NOMO-1 treated with DMSO at 0.1 percent for 48 hours (cell line): ENCODE data around the gene BAIAP3.

Experiments used
- DNase-seq: peaks from one replicate; lab custom pipeline; 2025; ENCODE audit not compliant: unreplicated experiment; lab: John Stamatoyannopoulos, UW

BAIAP3 gene

DNA sequence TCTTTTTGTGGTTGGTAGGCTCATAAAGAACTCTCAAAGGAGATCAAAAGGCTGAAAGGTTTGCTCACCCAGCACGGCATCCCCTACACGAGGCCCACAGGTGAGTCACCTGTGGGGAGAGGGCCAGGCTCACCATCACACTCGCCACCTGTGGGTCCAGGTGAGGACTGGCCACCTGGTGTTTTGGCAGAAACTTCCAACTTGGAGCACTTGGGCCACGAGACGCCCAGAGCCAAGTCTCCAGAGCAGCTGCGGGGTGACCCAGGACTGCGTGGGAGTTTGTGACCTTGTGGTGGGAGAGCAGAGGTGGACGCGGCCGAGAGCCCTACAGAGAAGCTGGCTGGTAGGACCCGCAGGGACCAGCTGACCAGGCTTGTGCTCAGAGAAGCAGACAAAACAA, 29.4 kb downstream of the BAIAP3 start:
- no peak for DNase-seq

DNA sequence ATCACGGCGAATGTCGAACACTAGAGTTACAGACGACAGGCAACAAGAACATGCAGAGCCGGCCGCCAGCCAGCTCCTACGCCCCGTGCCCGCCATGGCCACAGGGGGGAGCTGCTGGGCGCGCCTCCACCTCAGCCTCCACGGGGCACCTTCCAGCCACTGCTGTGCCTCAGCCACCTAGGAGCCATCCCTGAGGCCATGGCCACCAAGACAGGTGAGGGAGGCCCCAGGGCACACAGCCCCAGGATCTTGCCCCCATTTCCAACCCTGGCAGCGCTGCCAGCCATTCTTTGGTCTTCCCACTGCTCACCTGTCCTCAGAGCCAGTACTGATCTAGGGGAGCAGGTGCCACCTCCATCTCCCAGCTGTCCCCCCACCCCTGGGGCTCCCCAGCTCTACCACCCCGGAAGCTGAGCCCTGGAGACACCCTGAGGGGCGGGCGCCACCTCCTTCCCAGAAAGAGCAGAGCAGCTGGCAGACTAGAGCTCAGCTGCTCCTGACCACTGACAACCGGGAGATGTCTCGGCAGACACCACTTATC, 30.1 kb downstream of the BAIAP3 start:
- peak; percentile 51 for DNase-seq

DNA sequence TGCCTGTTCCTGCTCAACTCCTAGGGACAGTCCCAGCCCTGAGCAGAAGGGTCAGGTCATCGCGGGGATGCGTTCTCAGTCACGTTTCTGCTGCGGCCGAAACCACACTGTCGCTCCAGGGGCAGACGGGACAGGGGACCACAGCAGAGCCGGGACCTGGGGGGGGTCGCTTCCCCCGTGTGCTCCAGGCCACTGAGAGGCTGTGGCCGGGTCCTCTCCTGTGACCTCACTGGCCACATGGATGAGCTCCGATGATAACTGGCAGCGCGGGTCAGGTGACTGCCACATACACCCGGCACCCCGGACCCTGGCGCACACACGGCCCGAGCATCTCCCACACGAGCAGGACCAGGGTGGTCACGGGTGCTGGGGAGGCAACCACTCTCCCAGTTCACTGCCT, 31.1 kb downstream of the BAIAP3 start:
- DNase-seq = no peak

DNA sequence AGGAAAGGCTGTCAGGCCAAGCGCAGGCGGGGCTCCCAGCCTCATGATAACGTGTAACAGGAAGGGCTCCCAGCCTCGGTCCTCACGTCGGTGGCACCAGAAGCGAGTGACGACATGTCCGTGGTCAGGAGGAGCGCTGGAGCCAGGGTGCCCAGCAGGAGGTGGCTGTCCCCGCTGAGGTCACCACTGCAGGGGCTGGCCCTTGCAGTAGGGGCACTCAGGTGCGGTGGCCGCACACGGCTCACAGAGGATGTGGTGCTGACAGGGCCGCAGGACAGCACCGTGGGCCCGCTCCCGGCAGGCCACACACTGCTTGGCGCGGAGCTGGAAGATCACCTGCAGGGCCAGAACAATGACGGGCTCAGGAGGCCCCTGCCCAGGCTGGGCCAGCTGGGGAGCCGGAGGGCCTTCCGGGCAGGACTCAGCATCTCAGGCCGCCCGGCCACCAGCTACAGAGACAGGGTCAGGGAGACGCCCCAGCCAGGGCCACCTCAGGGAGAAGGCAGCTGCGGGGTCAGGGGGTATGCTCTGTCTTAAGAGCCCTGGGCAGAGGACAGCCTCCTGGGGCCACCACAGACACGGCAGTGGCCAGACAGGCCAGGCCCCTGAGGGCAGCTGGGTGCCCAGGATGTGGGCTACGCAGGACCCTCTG, 32.7 kb downstream of the BAIAP3 start:
- no peak for DNase-seq

DNA sequence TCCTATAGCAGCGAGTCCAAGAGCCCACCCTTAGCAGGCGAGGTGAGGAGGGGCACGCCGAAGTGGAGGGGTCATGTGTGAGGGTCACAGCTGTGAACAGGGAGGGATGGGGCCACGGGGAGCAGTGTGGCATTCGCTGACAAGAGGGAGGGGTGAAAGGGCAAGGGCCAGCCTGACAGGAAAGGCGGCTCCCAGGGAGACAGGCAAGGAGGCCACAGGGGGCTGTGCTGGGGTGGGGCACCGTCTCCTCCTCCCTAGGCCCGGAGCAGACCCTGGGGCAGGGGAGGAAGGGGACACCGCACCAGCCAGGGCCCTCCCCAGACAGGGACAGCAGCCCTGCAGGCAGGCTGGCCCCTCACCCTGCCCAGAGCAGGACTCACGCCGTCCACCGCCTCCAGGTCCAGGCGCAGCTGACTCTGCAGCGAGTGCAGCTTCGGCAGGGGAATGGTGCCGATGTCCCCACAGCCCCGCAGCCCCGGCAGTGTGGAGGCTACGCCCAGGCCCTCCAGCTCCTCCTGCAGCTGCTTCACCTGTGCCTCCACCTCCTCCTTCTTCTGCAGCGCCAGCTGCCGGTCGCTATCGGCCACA, 33.4 kb downstream of the BAIAP3 start:
- no peak for DNase-seq

DNA sequence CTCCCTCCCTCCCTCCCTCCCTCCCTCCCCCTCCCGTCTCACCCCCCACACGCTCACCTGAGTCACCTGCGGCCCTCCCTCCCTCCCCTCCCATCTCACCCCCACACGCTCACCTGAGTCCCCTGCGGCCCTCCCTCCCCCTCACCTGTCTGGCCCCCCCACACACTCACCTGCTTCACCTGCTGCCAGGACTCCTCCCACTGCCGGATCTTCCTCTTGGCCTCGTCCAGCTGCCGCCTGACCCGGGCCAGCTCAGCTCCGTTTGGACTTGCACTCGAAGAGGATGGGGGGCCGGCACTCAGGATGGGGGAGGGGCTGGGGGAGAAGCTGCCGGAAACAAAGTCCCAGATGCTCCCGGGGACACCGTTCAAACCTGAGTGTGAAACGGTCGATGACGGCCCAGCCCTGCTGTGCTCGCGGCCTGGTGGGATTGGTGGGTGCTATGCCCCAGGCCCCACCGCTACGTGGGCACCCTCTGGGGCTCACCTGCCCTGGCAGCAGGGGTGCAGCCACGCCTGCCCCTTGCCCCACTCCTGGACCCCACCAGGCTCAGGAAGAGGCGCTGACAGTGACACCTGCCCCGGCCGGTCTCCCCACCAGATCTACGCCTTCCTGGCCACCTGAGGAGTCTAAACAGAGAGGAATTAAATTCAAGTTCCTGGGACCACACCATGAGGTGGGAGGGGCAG, 34.2 kb downstream of the BAIAP3 start:
- DNase-seq = no peak

DNA sequence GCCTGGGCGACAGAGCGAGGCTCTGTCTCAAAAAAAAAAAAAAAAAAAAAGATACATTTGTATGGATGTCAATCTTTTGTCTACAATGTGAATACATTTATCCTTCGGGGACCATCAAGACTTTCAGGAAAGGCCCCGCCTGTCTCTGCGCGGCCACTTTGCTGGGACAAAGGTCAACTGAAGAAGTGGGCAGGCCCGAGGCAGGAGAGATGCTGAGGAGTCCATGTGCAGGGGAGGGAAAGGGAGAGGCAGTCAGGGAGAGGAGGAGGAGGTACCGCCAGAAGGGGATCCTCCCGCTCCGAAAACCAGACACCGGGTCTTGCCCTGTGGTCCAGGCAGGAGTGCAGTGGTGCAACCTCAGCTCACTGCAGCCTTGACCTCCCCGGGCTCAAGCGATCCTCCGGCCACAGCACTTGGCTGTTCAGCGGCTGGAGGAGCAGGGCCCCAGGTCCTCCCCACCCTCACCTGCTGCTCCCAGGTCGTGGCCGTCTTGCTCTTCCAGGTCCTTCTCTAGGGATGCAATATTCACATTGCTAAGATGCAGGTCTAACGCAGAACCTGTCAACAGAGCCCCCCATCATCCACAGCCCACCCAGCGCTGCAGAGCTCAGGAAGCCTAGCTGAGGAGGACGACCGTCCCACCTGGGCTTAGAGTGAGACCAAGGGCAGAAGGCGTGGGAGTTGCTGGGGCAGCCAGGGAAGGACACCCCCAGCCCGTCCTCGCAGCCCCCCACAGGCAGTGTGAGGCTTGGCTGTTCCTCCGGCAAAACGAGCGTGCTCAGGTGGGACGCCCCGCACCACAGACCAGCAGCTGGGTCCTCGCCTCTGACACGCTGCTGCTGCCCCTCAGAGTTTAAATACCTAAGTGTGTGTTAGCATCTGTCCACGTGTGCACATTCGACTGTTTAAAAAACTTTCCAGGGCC, 37.9 kb downstream of the BAIAP3 start:
- DNase-seq = no peak

DNA sequence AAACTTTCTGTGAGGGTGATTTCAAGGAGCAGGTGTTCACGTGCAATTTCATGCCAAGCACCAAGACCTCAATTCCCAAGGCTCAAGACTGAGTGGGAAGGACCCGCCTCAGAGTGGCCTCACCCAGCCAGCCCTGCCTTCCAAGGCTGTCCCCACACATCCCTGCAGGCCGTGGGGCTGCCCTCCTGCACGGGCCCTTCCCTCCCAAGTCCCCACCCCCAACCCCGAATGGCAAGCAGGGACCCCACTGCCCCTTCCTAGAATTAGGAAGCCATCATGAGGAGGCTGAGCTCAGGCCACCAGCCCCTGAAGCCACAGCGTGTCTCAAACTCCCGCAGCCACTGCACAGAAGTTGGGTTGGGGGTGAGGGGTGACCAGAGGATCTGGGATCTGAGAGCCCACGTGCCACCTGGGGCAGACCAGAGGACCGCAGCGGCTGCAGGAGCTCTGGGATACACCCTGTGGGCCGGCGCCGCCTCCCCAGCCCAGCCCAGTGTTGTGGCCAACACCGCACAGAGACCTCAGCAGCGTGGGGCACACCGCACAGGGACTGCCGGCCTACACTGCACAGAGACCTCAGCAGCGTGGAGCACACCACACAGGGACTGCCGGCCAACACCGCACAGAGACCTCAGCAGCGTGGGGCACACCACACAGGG, 39.0 kb downstream of the BAIAP3 start:
- DNase-seq = no peak

DNA sequence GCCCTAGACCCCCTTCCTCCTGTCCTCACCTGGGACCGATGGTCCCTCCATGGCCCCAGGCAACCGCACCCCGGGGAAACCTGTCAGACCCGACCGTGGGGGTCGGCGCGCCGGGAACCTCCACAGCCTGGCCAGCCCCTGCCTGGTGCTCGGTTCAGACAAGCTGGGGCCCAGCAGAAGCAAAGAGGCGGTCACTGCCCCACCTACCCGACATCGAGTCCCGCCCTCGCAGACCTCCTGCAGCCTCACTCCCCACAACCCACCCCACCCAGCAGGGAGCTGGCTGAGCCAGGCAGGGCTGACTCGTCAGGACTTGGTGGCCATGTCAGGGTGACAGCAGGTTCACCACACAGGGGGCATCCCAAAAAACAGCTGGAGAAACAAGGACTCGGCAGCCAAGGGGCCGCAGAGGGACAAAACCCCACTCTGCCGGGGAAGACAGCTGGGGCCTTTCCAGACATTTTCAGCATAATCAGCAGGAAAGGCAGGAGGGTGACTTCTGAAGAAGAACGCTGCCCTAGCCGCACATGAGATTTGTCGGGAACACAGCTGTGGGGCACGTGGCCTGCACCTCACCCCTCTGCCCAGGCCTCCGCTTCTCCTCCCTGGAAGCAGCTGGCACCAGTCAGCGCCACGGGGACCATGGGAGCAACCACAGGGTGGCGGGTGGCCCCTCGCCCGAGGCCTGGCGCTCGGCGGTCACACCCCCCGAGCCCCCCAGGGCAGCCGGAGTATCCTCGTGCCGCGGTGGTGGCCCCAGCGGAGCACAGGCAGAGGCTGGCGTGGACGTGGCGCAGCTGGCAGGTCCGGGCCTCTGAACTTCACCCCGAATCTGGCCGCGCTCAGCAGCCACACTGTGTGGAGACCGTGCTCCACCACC, 41.2 kb downstream of the BAIAP3 start:
- DNase-seq = no peak

DNA sequence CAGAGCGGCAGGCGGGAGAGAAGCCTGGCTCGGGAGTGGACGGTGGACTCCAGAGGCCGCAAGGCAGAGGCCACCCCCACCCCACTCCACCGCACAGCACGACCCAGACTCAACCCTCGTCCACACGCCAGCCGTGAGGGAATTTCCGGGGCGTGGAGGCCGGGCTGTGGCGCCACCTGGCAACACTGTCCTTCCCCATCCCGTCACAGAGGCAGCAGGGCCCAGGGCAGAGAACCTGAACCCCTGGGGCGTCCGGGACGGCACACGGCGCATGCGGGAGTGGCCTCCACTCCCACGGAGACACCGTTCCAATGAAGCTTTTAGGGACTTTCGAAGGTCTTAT, 41.8 kb downstream of the BAIAP3 start:
- no peak for DNase-seq

DNA sequence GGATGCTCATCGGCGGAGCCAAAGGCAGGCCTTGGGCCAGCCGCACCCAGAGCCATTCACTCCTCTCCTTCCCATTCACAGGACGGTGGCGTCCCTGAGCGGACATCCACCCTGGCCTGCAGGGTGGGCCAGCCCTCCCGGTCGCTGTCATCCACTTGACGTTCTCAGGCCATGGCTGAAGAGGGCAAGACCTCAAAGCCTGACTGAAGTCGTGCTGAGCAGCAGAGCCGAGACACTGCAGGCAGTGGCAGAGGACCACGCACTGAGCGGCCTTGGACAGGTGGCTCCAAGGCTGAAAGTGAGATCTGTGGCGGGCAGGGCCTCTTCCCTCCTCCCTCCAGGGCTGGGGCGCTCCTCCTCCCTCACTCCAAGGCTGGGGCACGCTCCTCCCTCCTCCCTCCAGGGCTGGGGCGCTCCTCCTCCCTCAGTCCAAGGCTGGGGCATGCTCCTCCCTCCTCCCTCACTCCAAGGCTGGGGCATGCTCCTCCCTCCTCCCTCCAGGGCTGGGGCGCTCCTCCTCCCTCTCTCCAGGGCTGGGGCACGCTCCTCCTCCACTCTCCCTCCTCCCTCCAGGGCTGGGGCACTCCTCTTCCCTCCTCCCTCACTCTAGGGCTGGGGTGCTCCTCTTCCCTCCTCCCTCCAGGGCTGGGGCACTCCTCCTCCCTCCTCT, 42.4 kb downstream of the BAIAP3 start:
- no peak for DNase-seq

DNA sequence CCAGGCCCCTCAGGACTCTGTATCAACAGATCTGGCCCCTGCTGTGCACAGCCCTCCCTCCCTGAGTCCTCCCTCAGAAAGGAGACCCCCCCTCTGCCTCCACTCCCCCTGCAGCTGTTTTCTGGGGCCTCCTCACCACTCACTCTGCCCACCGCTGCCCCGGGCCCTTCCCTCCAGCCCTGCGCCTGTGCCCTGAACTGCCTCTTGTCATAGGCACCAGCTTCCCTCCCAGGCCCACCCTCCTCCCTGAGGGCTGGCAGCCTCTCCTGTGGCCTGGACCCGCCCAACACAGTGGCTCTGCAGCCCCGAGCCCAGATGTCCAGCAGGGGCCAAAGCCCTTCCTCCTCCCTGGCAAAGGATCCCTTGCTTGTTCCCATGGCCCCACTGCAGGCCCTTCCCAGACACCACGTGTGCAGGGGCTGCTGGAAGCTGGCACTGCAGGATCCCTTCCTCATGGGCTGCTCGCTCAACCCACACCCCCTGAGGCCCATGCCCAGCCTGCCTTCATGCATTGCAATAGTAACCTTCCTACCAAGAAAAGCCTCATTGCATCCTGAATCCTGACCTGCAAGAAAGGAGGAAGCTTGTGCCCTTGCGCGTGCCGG, 44.1 kb downstream of the BAIAP3 start:
- no peak for DNase-seq

DNA sequence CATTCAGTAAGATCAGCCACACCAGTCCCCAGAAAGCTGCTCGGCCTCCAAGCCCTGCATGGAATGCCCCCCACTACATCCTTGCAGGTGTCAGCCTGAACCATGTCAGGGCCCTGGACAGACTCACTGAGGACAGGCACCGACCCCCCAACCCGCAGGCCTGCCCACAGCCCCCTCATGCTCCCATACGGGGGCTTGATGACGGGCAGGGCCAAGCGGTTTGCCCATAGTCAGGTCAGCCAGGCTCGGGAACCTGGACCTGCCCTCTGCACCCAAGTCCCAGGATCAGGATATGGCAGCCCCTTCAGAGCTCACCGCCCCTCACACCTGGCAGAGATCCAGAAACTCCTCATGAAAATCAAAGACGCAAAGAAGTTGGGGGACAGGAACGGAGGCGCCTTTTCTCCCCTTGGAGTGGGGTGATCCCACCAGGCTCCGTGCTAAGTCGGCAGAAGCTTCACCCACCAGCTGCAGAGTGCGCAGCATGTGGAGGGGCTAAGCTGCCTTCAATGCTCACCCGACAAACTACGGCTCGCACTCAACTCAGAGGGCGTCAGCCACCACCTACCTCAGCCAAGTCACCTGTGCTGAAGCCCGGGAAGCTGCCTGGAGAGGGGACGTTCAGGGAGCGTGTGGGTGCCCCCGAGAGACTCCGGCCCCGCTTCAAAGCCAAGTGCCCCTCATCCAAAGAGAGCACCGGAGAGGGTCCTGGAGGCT, 44.8 kb downstream of the BAIAP3 start:
- no peak for DNase-seq

DNA sequence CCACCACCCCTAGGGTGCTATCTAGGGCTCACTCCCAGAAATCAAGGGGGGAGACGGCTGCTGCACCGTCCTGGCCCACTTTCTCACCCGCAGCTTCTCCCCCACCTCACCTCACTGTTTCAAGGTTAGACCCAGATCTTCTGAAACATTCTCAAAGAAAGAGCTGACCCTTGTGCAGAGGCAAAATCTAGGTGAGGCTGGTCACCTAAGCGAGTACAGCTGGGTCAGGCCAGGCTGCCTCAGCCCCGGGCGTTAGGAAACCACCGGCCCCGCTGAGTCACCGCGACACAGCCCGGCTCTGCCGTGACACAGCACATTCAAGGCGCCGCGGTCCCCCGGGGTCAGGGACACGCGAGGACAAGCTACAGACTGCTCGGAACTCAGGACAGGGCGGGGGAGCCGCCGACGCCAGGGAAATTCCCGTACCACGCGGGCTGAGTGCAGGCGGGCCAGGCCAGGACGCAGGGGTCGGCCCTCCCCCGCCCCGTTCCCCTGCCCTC, 45.4 kb downstream of the BAIAP3 start:
- peak; percentile 65 for DNase-seq

DNA sequence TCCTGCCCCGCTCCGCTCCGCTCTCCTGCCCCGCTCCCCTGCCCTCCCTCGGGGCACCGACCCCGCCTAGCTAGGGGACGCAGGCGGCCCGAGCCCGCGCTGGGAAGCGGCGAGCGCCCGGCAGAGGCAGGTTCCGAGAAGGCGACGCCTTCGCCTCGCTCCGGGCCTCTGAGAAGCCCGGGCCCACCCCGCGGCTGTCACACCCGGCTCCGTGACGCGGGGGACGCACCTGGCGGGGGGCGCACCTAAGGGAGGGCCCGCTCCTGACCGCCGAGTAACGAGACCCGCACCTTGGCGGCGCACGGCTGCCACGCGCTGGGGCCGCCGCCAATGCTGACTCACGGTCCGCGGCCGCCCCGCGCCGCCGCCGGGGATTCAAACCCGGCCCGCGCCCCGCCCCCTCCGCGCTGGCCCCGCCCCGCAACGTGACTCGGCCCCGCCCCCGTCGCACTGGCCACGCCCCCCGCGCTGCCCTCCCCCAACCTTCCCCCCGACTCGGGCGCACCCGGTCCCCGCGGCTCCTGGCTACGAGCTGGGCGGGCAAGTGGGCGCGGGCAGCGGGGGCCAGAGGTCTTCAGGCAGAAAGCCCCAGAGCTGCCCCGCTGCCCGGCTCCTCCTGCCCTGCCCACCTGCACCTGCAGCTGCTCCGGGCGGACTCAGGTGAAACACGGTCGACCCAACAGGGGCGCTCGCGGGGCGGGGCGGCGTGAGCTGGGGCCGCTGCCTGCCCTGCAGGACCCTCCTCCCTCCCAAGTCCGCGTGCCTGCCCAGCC, 46.0 kb downstream of the BAIAP3 start:
- DNase-seq = peak; percentile 30

DNA sequence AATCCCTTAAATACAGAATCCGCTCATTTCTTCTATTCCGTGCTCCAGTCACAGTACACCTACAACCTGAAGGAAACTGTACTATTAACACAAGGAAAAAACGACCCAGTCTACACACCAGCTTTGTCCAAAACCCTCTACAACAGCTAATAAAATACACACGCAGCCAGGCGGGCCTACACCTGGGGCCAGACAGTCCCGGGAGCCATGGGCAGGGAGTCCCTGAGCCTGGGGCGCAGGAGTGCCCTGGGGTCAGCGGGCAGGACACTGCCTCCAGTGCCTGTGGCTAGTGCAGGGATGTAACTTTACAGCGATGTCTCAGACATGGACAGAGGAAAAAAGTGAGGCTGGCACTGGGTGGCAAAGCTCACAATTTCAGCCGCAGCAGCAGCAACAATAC, 46.8 kb downstream of the BAIAP3 start:
- DNase-seq = no peak
